HG03342 (cell line): ENCODE measurements around the gene FAM13A.
"Not testable (repeated sequence)": the region's sequence is repeated elsewhere in the genome, so short reads cannot be mapped to it uniquely, and the experiment has no call there.

Experiments used
- ATAC-seq: cut with Tn5 transposase; IDR thresholded peaks from one replicate; pipeline ENCODE4 v1.9.1; 2021; ENCODE audit warnings: mild to moderate bottlenecking, moderate library complexity; ENCODE audit not compliant: unreplicated experiment

FAM13A gene

GRCh38 chr4:88908521-88908920 is 148.5 kb downstream of the FAM13A start:
- no peak for ATAC-seq

- no peak for ATAC-seq
Measured at GRCh38 chr4:88908003-88908402, 149.0 kb downstream of the FAM13A start.

- ATAC-seq = no peak
Measured at GRCh38 chr4:88907478-88907877, 149.5 kb downstream of the FAM13A start.

GRCh38 chr4:88904240-88904639 is 152.7 kb downstream of the FAM13A start:
- not testable (repeated sequence) for ATAC-seq

GRCh38 chr4:88900432-88900831 is 156.6 kb downstream of the FAM13A start:
- no peak for ATAC-seq

GRCh38 chr4:88897752-88898151 is 159.2 kb downstream of the FAM13A start:
- no peak for ATAC-seq

- ATAC-seq = no peak
Measured at GRCh38 chr4:88897180-88897579, 159.8 kb downstream of the FAM13A start.

GRCh38 chr4:88893961-88894360 is 163.0 kb downstream of the FAM13A start:
- ATAC-seq = no peak

- no peak for ATAC-seq
Measured at GRCh38 chr4:88892646-88893045, 164.3 kb downstream of the FAM13A start.

GRCh38 chr4:88891636-88892035 is 165.3 kb downstream of the FAM13A start:
- no peak for ATAC-seq

- ATAC-seq = not testable (repeated sequence)
Measured at GRCh38 chr4:88887409-88887808, 169.6 kb downstream of the FAM13A start.

- no peak for ATAC-seq
Measured at GRCh38 chr4:88881227-88881569, 175.8 kb downstream of the FAM13A start.

GRCh38 chr4:88880501-88881226 is 176.3 kb downstream of the FAM13A start:
- no peak for ATAC-seq

- ATAC-seq = no peak
Measured at GRCh38 chr4:88879991-88880390, 177.0 kb downstream of the FAM13A start.

GRCh38 chr4:88878642-88879041 is 178.3 kb downstream of the FAM13A start:
- no peak for ATAC-seq

GRCh38 chr4:88870428-88870827 is 186.6 kb downstream of the FAM13A start:
- no peak for ATAC-seq

- ATAC-seq = no peak
Measured at GRCh38 chr4:88868510-88868909, 188.5 kb downstream of the FAM13A start.

- no peak for ATAC-seq
Measured at GRCh38 chr4:88866862-88867550, 190.0 kb downstream of the FAM13A start.

- no peak for ATAC-seq
Measured at GRCh38 chr4:88865466-88865865, 191.5 kb downstream of the FAM13A start.

GRCh38 chr4:88865046-88865445 is 191.9 kb downstream of the FAM13A start:
- ATAC-seq = no peak

GRCh38 chr4:88860586-88860985 is 196.4 kb downstream of the FAM13A start:
- no peak for ATAC-seq

GRCh38 chr4:88859191-88859812 is 197.7 kb downstream of the FAM13A start:
- peak; percentile 29 for ATAC-seq
